GM12878 (cell line): Measurements from ENCODE around the gene FOXP1. TPM values are rescaled to one million over a fixed set of nuclear protein-coding genes. Genes with fewer than 3 reads are reported as not detected.

Experiments
- CBX5 ChIP-seq: sonication (generic); IDR thresholded peaks from 2 replicates; pipeline ENCODE4 v1.6.1; 2016; ENCODE audit warnings: low read depth, moderate library complexity, mild to moderate bottlenecking, inconsistent platforms
- EED ChIP-seq: sonication (generic); IDR thresholded peaks from 2 replicates; pipeline ENCODE4 v1.6.1; 2016; ENCODE audit warnings: antibody characterized with exemption, low read depth
- FOXK2 ChIP-seq: fragments of 450-650 bp; IDR thresholded peaks from 2 replicates; pipeline ENCODE4 v1.6.1; 2017; ENCODE audit warnings: mild to moderate bottlenecking, moderate library complexity
- HCFC1 ChIP-seq: fragments of 150-350 bp; IDR thresholded peaks from 2 replicates; pipeline ENCODE4 v1.6.1; 2014; ENCODE audit warnings: low read length
- IKZF1 ChIP-seq: fragments of 450-650 bp; conservative IDR thresholded peaks from 2 replicates; pipeline ENCODE4 v1.6.1; 2017; ENCODE audit warnings: antibody characterized with exemption, mild to moderate bottlenecking
- IKZF2 ChIP-seq, 2 experiments: fragments of 450-650 bp; IDR thresholded peaks; 2 replicates each; pipeline ENCODE4 v1.6.1; 2017; ENCODE audit warnings: mild to moderate bottlenecking in 2 of 2, moderate library complexity in 2 of 2
- JUND ChIP-seq: IDR thresholded peaks from 2 replicates; pipeline ENCODE4 v1.6.1; 2012; ENCODE audit warnings: low read depth, mild to moderate bottlenecking, low read length, improper control_type of control experiment, moderate library complexity
- KDM1A ChIP-seq: fragments of 200-600 bp; sonication (generic); IDR thresholded peaks from 2 replicates; pipeline ENCODE4 v1.6.1; 2016; ENCODE audit warnings: borderline replicate concordance
- MEF2B ChIP-seq: fragments of 450-650 bp; IDR thresholded peaks from 2 replicates; pipeline ENCODE4 v1.6.1; 2018; ENCODE audit warnings: mild to moderate bottlenecking, moderate library complexity; ENCODE audit not compliant: partially characterized antibody, poor library complexity, severe bottlenecking
- NR2F1 ChIP-seq: fragments of 450-650 bp; conservative IDR thresholded peaks from 2 replicates; pipeline ENCODE4 v1.6.1; 2017; ENCODE audit warnings: mild to moderate bottlenecking
- PAX8 ChIP-seq: fragments of 450-650 bp; IDR thresholded peaks from 2 replicates; pipeline ENCODE4 v1.6.1; 2017; ENCODE audit warnings: mild to moderate bottlenecking, moderate library complexity
- POU2F2 ChIP-seq: IDR thresholded peaks from 3 replicates; pipeline ENCODE4 v1.6.1; 2011; ENCODE audit warnings: low read depth, mild to moderate bottlenecking, low read length, borderline replicate concordance
- STAT1 ChIP-seq: fragments of 450-650 bp; conservative IDR thresholded peaks from 2 replicates; pipeline ENCODE4 v1.6.1; 2014; ENCODE audit warnings: antibody characterized with exemption, mild to moderate bottlenecking
- TARDBP ChIP-seq: IDR thresholded peaks from 2 replicates; pipeline ENCODE4 v1.6.1; 2016; ENCODE audit warnings: borderline replicate concordance
- ZBED1 ChIP-seq: IDR thresholded peaks from 2 replicates; pipeline ENCODE4 v1.6.1; 2016; ENCODE audit warnings: borderline replicate concordance
- polyA plus RNA-seq, 11 experiments: library from polyadenylated mRNA; depleted of rRNA in 4 of 11; unstranded in 6 of 11; stranded (reverse) in 5 of 11; fragments of >200 nt; fragmentation: Nextera tagmentation in 4 of 11; fragmentation: Illumina TruSeq in 1 of 11; extraction: Ambion mirVana in 4 of 11; extraction: Trizol in 1 of 11; gene quantifications; 1 replicate in 1 of 11; 2 replicates in 10 of 11; pipeline versions ENCODE4 v1.2.1 to v1.2.3, GENCODE V29; 2011 to 2016; ENCODE audit warnings: inconsistent platforms in 2 of 11, missing spikeins in 2 of 11, low read depth in 1 of 11
- total RNA-seq, 4 experiments: library from RNA; depleted of rRNA in 3 of 4; stranded (reverse); fragments of >200 nt in 3 of 4; fragmentation: Illumina TruSeq in 1 of 4; extraction: Trizol in 1 of 4; gene quantifications; 2 replicates each; pipeline versions ENCODE4 v1.2.1 to v1.2.3, GENCODE V29; 2013 to 2021
- TF ChIP-seq, protein P1 (sequence below): fragments of 450-650 bp; IDR thresholded peaks from 2 replicates; pipeline ENCODE4 v1.6.1; 2017; ENCODE audit warnings: mild to moderate bottlenecking, moderate library complexity
- TF ChIP-seq, protein P2 (sequence below), 3 experiments: IDR thresholded peaks in 2 of 3; conservative IDR thresholded peaks in 1 of 3; 2 replicates each; pipeline ENCODE4 v1.5.1; 2011; ENCODE audit warnings: low read depth in 3 of 3, low read length in 3 of 3, mild to moderate bottlenecking in 3 of 3, control low read depth in 2 of 3, moderate library complexity in 2 of 3, inconsistent platforms in 1 of 3, mixed read lengths in 1 of 3; ENCODE audit not compliant: control insufficient read depth in 2 of 3, insufficient read depth in 1 of 3; ENCODE audit errors: extremely low read depth in 1 of 3

The FOXP1 gene
- total and polyA plus RNA-seq, 10 of the 15 experiments (the other 5 are each of a cell fraction or from before 2014, with no cell fraction given), result 0.05 to 1.6 (median 0.20) TPM; not detected in 1

DNA sequence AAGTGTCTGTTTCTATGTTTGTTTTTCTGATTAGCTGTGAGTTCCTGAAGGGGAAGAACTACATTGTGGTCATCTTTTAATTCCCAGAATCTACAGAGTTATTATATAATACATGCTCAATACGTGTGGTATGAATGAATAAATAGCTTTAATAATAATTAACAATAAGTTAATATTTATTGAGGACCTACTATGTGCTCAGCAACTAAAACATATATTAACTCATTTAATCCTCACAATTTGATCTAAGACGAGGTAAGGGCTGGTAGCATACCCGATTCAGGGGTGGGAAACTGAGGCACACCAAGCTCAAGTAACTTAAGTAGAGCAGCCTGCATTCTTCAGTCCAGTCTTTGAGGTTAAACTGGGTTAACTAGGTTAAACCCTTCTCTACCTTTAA lies 553.8 kb downstream of the FOXP1 start (continued):
- TF ChIP-seq, protein P1, sequence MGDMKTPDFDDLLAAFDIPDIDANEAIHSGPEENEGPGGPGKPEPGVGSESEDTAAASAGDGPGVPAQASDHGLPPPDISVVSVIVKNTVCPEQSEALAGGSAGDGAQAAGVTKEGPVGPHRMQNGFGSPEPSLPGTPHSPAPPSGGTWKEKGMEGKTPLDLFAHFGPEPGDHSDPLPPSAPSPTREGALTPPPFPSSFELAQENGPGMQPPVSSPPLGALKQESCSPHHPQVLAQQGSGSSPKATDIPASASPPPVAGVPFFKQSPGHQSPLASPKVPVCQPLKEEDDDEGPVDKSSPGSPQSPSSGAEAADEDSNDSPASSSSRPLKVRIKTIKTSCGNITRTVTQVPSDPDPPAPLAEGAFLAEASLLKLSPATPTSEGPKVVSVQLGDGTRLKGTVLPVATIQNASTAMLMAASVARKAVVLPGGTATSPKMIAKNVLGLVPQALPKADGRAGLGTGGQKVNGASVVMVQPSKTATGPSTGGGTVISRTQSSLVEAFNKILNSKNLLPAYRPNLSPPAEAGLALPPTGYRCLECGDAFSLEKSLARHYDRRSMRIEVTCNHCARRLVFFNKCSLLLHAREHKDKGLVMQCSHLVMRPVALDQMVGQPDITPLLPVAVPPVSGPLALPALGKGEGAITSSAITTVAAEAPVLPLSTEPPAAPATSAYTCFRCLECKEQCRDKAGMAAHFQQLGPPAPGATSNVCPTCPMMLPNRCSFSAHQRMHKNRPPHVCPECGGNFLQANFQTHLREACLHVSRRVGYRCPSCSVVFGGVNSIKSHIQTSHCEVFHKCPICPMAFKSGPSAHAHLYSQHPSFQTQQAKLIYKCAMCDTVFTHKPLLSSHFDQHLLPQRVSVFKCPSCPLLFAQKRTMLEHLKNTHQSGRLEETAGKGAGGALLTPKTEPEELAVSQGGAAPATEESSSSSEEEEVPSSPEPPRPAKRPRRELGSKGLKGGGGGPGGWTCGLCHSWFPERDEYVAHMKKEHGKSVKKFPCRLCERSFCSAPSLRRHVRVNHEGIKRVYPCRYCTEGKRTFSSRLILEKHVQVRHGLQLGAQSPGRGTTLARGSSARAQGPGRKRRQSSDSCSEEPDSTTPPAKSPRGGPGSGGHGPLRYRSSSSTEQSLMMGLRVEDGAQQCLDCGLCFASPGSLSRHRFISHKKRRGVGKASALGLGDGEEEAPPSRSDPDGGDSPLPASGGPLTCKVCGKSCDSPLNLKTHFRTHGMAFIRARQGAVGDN, result no peak
- TF ChIP-seq STAT1 (no peak), CBX5 (no peak), NR2F1 (no peak), HCFC1 (no peak), IKZF2 (IDR thresholded peaks at IDR 0.05) (no peak), IKZF1 (no peak), TARDBP (no peak), POU2F2 (no peak), JUND (no peak), ZBED1 (no peak), MEF2B (no peak), PAX8 (no peak), KDM1A (no peak), FOXK2 (no peak), EED (no peak)
- TF ChIP-seq, protein P2, sequence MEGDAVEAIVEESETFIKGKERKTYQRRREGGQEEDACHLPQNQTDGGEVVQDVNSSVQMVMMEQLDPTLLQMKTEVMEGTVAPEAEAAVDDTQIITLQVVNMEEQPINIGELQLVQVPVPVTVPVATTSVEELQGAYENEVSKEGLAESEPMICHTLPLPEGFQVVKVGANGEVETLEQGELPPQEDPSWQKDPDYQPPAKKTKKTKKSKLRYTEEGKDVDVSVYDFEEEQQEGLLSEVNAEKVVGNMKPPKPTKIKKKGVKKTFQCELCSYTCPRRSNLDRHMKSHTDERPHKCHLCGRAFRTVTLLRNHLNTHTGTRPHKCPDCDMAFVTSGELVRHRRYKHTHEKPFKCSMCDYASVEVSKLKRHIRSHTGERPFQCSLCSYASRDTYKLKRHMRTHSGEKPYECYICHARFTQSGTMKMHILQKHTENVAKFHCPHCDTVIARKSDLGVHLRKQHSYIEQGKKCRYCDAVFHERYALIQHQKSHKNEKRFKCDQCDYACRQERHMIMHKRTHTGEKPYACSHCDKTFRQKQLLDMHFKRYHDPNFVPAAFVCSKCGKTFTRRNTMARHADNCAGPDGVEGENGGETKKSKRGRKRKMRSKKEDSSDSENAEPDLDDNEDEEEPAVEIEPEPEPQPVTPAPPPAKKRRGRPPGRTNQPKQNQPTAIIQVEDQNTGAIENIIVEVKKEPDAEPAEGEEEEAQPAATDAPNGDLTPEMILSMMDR (IDR thresholded peaks at IDR 0.05 in 2 of 3, conservative IDR thresholded peaks at IDR 0.05 in 1 of 3; ENCODE audit: control insufficient read depth in 2 of 3, extremely low read depth in 1 of 3, insufficient read depth in 1 of 3, low read depth in 3 of 3, low read length in 3 of 3), result no peak
